ENCODE results near the gene PKD1L1.

Gene PKD1L1

GRCh38 chr7:47787249-47788069 is 160.8 kb downstream of the PKD1L1 start:
- DNase-seq (ENCODE audit: low spot score), result no peak

- DNase-seq (ENCODE audit: low spot score), result no peak
These were observed 161.6 kb downstream of the PKD1L1 start for GRCh38 chr7:47786557-47787248.

GRCh38 chr7:47785923-47786556 is 162.2 kb downstream of the PKD1L1 start:
- DNase-seq (ENCODE audit: low spot score), result no peak

- no peak for DNase-seq (ENCODE audit: low spot score)
These were observed 164.6 kb downstream of the PKD1L1 start for GRCh38 chr7:47783456-47784223.

- DNase-seq (ENCODE audit: low spot score), result no peak
These were observed 165.5 kb downstream of the PKD1L1 start for GRCh38 chr7:47782792-47783191.

- DNase-seq (ENCODE audit: low spot score), result no peak
These were observed 166.2 kb downstream of the PKD1L1 start for GRCh38 chr7:47782022-47782421.

GRCh38 chr7:47780555-47780954 is 167.7 kb downstream of the PKD1L1 start:
- DNase-seq (ENCODE audit: low spot score), result no peak

- no peak for DNase-seq (ENCODE audit: low spot score)
These were observed 168.9 kb downstream of the PKD1L1 start for GRCh38 chr7:47779341-47779771.

GRCh38 chr7:47778153-47778661 is 170.1 kb downstream of the PKD1L1 start:
- DNase-seq (ENCODE audit: low spot score), result no peak

GRCh38 chr7:47777531-47778152 is 170.6 kb downstream of the PKD1L1 start:
- DNase-seq (ENCODE audit: low spot score), result no peak

GRCh38 chr7:47776335-47776734 is 171.9 kb downstream of the PKD1L1 start:
- no peak for DNase-seq (ENCODE audit: low spot score)

- DNase-seq (ENCODE audit: low spot score), result no peak
These were observed 173.0 kb downstream of the PKD1L1 start for GRCh38 chr7:47775238-47775637.

GRCh38 chr7:47772492-47772891 is 175.8 kb downstream of the PKD1L1 start:
- no peak for DNase-seq (ENCODE audit: low spot score)

GRCh38 chr7:47771990-47772360 is 176.3 kb downstream of the PKD1L1 start:
- DNase-seq (ENCODE audit: low spot score), result no peak

- DNase-seq (ENCODE audit: low spot score), result no peak
These were observed 176.8 kb downstream of the PKD1L1 start for GRCh38 chr7:47771336-47771989.

GRCh38 chr7:47766126-47766525 is 182.1 kb downstream of the PKD1L1 start:
- no peak for DNase-seq (ENCODE audit: low spot score)

- DNase-seq (ENCODE audit: low spot score), result no peak
These were observed 182.8 kb downstream of the PKD1L1 start for GRCh38 chr7:47765373-47765979.

GRCh38 chr7:47764746-47765145 is 183.5 kb downstream of the PKD1L1 start:
- no peak for DNase-seq (ENCODE audit: low spot score)

- no peak for DNase-seq (ENCODE audit: low spot score)
These were observed 184.9 kb downstream of the PKD1L1 start for GRCh38 chr7:47763063-47763974.

- no peak for DNase-seq (ENCODE audit: low spot score)
These were observed 185.6 kb downstream of the PKD1L1 start for GRCh38 chr7:47762746-47763062.
